GM19395 (cell line): ENCODE measurements around the gene UBE2G2.

Experiments
- ATAC-seq: cut with Tn5 transposase; IDR thresholded peaks from one replicate; pipeline ENCODE4 v1.9.1; 2021; ENCODE audit warnings: mild to moderate bottlenecking, moderate library complexity; ENCODE audit not compliant: unreplicated experiment

UBE2G2 gene, protein sequence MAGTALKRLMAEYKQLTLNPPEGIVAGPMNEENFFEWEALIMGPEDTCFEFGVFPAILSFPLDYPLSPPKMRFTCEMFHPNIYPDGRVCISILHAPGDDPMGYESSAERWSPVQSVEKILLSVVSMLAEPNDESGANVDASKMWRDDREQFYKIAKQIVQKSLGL

GRCh38 chr21:44801468-44802395 lies at the start of gene UBE2G2:
Gene UBE2G2, minus strand, starts transcription at chr21:44801820. Its CDS starts 72 bp downstream, at chr21:44801748.
- peak; percentile 78 for ATAC-seq

GRCh38 chr21:44850905-44851657 lies 49.5 kb upstream of the UBE2G2 start:
- no peak for ATAC-seq

GRCh38 chr21:44850208-44850800 lies 48.7 kb upstream of the UBE2G2 start:
- no peak for ATAC-seq

GRCh38 chr21:44849616-44850130 lies 48.1 kb upstream of the UBE2G2 start:
- ATAC-seq = no peak

GRCh38 chr21:44848821-44849521 lies 47.4 kb upstream of the UBE2G2 start:
- no peak for ATAC-seq

DNA sequence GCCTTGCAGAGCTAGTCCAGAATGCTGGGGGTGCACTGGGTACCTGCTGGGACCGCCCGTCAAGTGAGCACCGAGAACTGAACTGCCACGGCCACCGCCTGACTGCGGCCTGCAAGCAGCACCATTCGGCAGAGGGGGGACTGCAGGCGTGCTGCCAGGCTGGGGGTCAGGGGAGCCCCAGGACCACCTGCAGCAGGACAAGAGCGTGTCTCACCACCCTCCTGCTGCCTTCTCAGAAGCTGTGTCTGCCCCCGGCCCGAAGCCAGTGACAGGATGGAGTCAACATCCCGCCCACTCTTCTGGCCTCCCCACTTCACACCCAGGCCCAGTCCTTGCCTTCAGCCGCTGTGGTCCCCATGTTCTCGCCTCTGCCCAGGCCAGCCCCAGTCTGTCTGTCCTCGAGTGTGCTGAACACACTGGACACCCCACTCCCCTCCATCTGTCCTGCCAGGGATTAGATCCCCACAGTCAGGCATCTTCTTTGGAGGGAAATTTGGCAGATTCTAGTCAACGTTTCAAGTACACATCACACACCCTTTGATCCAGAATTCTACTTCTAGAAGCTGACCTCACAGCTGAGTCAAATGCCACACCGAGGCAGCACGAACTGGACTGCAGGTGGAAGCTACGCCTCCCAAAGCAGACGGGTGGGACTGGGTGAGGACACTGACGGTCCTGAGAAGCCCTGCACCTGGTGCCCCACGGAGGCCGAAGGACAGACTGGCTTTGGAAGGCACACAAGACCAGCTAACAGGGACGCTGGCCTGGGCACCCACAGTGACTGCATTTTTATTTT lies 45.8 kb upstream of the UBE2G2 start:
- no peak for ATAC-seq

DNA sequence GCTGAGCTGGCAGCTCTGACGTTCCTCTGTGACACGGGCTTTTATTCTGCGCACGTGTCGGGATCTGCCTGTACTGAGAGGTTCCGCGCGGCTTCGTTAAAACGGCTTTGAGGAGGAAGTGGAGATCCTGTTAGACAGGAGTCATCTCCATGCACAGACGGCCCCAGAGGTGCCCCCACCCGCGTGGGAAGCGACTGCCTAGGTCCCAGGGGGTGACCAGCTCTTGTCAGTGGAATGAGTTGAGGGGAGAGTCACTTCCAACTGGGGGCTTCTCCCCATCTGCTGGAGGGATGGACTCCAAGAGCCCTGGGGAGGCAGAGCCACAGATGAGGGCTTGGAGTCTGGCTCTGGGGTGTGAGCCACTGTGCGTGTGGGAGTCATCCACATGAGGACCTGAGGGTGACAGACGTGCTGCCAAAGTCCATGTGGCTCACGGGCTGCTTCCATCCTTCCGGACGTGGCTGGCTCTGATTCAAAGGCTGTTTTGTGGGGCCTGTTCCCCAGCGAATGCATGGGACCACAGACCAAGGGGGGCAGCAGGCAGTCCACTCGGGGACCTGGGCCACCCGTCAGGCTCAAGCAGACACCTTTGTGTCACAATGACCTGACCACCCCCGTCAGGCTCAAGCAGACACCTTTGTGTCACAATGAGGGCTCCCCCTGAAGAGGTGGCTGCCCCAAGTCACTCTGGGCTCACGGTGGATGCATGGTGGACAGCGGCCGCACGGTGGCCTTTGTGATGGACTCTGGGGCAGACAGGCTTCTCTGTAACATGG lies 45.1 kb upstream of the UBE2G2 start:
- ATAC-seq = no peak

GRCh38 chr21:44846224-44846484 lies 44.5 kb upstream of the UBE2G2 start:
- ATAC-seq = no peak

DNA sequence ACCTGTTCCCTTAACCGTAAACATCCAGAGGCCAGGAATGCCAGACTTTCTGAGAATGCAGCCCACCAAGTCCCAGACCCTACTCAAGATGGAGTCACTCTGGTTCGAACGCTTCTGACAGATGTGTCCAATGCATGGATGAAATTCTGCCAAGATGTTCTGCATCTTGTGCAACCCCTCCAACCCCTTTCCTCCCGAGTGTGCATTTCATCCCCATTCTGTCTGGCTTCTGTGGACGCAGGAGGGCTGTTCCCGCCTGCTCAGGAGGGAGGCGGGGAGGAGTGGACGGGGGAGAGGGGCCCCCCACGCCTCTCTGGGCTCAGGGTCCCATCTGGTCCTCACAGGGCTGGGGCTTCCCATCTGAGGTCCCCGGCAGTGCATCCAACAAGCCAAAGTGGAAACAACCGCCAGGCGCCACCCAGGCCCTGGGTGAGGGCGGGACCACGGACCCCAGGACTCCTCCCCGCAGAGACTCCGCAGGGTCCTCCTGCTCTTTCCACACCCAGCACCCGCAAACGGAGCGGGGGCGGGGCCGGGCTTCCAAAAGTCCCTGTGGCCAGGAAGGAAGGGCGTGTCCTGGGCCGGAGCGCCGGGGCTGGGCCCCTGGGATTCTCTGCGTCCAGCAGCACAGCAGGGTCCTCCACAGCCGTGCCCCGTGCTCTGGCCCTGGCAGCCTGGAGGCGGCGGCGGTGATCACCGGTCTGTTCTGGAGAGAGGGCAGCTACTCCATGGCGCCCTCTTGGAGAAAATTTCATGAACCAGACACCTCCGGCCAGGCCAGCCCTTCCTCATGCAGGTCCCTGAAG lies 44.0 kb upstream of the UBE2G2 start:
- peak; percentile 67 for ATAC-seq

- ATAC-seq = no peak
Measured at GRCh38 chr21:44844256-44844655, 42.6 kb upstream of the UBE2G2 start.

- no peak for ATAC-seq
Measured at GRCh38 chr21:44842721-44843445, 41.3 kb upstream of the UBE2G2 start.

DNA sequence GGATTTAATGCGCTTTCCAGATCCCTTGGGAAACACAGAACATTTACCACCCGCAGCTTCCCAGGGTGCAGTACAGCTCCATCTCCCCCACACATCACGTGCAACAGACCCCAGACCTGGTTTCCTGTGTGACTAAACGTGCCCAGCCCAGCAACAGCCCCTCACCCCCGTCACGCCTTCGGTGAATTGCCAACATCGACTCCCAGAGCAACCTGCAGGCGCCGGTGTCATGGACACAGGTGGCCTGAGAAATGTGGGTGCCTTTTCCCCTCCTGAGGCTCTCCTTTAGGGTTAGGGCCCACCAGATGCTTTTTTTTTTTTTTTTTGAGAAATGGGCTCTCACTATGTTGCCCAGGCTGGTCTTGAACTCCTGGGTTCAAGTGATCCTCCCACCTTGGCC lies 40.5 kb upstream of the UBE2G2 start:
- ATAC-seq = no peak

GRCh38 chr21:44840771-44841170 lies 39.2 kb upstream of the UBE2G2 start:
- ATAC-seq = no peak

DNA sequence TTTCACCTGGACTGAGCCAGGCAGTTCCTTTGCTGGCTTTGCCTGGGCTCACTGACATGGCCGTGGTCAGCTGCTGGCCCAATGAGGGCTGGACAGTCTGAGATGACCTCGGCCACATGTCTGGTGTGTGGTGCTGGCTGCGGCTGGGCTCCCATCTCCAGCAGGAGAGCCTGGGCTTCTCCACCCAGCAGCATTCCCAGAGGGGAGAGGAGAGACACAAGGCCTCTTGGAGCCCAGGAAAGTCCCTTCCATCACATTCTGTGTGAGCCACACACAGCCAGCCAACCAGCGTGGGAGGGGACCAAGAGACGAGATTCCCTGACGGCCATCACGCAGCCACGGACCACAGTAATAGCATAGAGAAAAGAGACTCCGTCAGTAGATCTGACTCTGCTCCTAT lies 37.3 kb upstream of the UBE2G2 start:
- ATAC-seq = no peak

GRCh38 chr21:44838039-44838895 lies 36.6 kb upstream of the UBE2G2 start:
- no peak for ATAC-seq

- no peak for ATAC-seq
Measured at GRCh38 chr21:44837537-44837936, 35.9 kb upstream of the UBE2G2 start.
